GM18909 (cell line): ENCODE measurements around the gene TMEM117.

Experiments used
- ATAC-seq: cut with Tn5 transposase; IDR thresholded peaks from one replicate; pipeline ENCODE4 v1.9.1; 2021; ENCODE audit warnings: mild to moderate bottlenecking; ENCODE audit not compliant: unreplicated experiment, poor library complexity

TMEM117 gene

DNA sequence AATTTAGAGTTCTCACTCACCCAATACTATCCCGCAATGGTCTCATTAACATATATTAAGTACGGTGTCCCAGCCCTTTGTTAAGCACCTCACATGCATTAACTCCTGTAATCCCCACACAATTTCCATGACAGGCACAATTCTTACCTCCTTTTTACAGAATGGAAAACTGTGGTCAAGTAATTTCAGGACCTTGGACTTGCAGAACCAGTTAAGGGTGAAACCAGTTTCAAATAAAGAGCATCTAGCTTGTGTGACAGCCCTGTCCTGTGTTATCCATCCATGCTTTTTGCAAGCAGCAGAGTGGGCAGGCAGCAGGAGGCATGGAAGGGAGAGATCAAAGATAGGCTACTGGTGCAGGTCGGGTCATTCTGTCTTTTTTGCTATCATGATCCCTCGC is 569.4 kb downstream of the TMEM117 start:
- no peak for ATAC-seq

DNA sequence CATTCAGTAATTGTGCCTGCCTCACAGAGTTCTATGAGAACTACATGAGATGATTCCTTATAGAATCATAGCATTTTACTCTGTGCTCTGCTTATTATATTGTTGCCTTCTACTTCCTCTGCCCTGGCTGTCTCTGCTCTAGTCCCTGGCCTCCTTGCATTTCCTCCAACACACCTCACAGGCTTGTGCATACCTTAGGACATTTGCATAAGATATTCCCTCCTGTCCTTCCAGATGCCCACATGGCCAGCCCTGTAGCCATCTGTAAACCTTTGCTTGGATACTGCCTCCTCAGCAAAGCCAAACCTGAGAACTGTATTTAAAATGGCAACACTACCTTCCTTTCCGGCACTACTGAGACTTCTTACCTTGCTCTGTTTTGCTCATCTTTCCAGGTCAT is 586.7 kb downstream of the TMEM117 start:
- ATAC-seq: no peak

DNA sequence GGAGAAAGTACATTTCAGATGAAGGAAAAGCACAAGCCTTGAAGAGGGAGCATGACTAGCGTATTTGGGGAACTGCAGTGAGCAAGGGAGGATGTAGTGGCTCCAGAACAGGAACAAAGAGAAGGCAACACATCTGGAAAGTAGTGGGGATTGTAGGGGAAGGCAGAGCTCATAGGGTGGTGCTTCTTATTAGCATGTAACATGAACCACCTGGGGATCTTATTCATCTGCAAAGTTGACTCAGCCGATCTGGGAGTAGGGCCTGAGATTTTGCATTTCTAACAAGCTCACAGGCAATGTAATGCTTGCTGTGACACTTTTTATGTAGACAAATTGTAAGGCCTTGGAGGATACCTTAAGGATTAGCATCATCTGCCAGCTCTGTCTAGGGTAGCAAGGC is 592.9 kb downstream of the TMEM117 start:
- no peak for ATAC-seq

DNA sequence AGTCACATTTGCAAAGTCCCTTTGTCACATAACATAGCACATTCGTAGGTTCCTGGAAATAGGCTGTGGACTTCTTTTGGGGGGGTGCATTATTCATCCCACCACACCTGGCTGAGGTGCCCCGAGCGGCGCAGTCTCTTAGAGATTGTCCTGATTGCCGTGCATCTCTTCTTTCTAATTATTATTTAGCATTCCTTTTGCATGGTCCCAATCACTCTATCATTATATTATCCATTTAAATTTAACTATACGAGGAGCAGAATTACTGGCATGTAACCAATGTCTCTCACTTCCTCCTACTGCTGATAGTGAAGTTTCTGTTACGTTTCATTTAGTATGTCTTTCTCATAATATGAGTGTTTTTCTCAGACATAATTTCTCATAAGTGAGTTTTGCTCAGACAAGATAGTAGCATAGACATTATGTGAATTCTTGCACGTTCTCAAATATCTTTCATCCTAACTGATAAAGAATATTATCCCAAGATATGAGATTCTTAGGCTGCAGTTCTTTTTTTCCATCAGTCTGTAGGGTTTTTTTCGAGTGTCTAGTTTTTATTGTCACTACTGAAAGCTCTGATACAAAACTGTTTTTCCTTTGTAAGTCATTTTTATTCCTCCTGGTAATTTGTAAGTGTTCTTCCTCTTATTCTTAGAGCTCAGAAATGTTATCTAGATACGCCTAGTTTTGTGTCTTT is 595.9 kb downstream of the TMEM117 start:
- ATAC-seq: peak; percentile 87

DNA sequence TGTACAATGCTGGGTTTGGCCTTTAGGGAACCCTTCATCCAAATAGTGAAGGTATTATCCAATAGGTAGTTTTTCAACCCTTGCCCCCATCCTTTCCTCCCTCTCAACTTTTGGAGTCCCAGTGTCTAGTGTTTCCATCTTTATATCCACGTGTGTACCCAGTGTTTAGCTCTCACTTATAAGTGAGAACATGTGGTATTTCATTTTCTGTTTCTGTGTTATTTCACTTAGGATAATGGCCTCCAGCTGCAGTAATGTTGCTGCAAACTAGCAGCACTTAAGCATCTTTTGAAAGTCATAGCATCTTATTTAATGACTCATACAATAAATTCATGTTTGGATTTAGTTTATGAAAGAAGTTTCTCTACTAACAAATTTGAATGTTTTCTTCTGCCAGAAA is 597.8 kb downstream of the TMEM117 start:
- peak; percentile 40 for ATAC-seq

DNA sequence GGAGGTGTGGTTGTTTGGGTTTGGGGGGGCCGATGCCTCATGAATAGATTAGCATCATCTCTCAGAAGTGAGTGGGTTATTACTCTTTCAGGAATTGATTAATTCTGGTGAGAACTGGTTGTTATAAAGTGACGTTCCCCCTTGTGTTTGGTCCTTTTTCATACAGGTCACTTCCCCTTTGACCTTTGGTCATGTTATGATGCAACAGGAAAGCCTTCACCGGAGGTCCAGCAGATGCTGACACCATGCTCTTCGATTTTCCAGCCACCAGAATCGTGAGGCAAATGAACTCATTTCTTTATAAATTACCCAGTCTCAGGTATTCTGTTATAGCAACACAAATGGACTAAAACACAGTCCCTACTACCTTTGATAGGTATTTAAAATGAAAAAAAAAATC is 600.9 kb downstream of the TMEM117 start:
- ATAC-seq: no peak
